H1 (cell line): ENCODE results near the gene CDH12. TPM values are rescaled to one million over a fixed set of nuclear protein-coding genes. Genes with fewer than 3 reads are reported as not detected.

Source experiments
- ATF2 ChIP-seq: IDR thresholded peaks from 2 replicates; pipeline ENCODE4 v1.6.1; 2012; ENCODE audit warnings: low read length, inconsistent platforms
- CHD1 ChIP-seq: IDR thresholded peaks from 2 replicates; pipeline ENCODE4 v1.6.1; 2012; ENCODE audit warnings: low read depth, low read length, improper control_type of control experiment
- EGR1 ChIP-seq: IDR thresholded peaks from 2 replicates; pipeline ENCODE4 v1.6.1; 2011; ENCODE audit warnings: low read depth, low read length, borderline replicate concordance
- HDAC6 ChIP-seq: IDR thresholded peaks from one replicate; pipeline ENCODE4 v1.7.1; 2012; ENCODE audit warnings: low read depth, mild to moderate bottlenecking, inconsistent platforms, low read length, moderate library complexity
- MAFK ChIP-seq: IDR thresholded peaks from 2 replicates; pipeline ENCODE4 v1.6.1; 2012; ENCODE audit warnings: low read depth, mild to moderate bottlenecking, improper control_type of control experiment, low read length
- RAD21 ChIP-seq, 2 experiments: IDR thresholded peaks in 1 of 2; conservative IDR thresholded peaks in 1 of 2; 2 replicates each; pipeline ENCODE4 v1.6.1; 2011; ENCODE audit warnings: low read depth in 2 of 2, low read length in 2 of 2, improper control_type of control experiment in 1 of 2, inconsistent platforms in 1 of 2, mild to moderate bottlenecking in 1 of 2, moderate library complexity in 1 of 2
- RXRA ChIP-seq: IDR thresholded peaks from 2 replicates; pipeline ENCODE4 v1.6.1; 2011; ENCODE audit warnings: low read depth, mild to moderate bottlenecking, low read length, moderate library complexity; ENCODE audit not compliant: insufficient read depth
- SIN3A ChIP-seq, 2 experiments: IDR thresholded peaks in 1 of 2; conservative IDR thresholded peaks in 1 of 2; 2 replicates each; pipeline ENCODE4 v1.6.1; 2011 to 2012; ENCODE audit warnings: low read length in 2 of 2, improper control_type of control experiment in 1 of 2, low read depth in 1 of 2, mild to moderate bottlenecking in 1 of 2
- SRF ChIP-seq: IDR thresholded peaks from 2 replicates; pipeline ENCODE4 v1.6.1; 2011; ENCODE audit warnings: mild to moderate bottlenecking, low read depth, low read length, moderate library complexity
- polyA plus RNA-seq, 7 experiments: library from polyadenylated mRNA; depleted of rRNA in 3 of 7; stranded (reverse) in 5 of 7; unstranded in 2 of 7; fragments of >200 nt in 5 of 7; fragments of 200-250 nt in 2 of 7; gene quantifications; 1 replicate in 5 of 7; 2 replicates in 1 of 7; 4 replicates in 1 of 7; pipeline versions ENCODE4 v1.2.1 to v1.2.3, GENCODE V29; 2011 to 2013; ENCODE audit warnings: missing spikeins in 2 of 7, mixed read lengths in 2 of 7
- total RNA-seq: library from RNA; stranded (reverse); fragmentation: NEBNext Ultra II Directional; extraction: Animal tissue kit (Norgen Biotek cat#: 25700); gene quantifications from 2 replicates; pipeline ENCODE4 v1.2.1, GENCODE V29; 2021
- TF ChIP-seq, protein P1 (sequence below): fragments of 300-600 bp; sonication (generic); IDR thresholded peaks from 2 replicates; pipeline ENCODE4 v1.7.1; 2012; ENCODE audit warnings: low read length, moderate library complexity, mild to moderate bottlenecking, inconsistent platforms; ENCODE audit not compliant: insufficient replicate concordance

The CDH12 gene
- total and polyA plus RNA-seq, 2 of the 8 experiments (the other 6 are each of a cell fraction or from before 2014, with no cell fraction given) = 0.03 TPM; not detected in 1

GRCh38 chr5:21773456-21773855 is 1079.7 kb downstream of the CDH12 start (continued):
- TF ChIP-seq, protein P1, sequence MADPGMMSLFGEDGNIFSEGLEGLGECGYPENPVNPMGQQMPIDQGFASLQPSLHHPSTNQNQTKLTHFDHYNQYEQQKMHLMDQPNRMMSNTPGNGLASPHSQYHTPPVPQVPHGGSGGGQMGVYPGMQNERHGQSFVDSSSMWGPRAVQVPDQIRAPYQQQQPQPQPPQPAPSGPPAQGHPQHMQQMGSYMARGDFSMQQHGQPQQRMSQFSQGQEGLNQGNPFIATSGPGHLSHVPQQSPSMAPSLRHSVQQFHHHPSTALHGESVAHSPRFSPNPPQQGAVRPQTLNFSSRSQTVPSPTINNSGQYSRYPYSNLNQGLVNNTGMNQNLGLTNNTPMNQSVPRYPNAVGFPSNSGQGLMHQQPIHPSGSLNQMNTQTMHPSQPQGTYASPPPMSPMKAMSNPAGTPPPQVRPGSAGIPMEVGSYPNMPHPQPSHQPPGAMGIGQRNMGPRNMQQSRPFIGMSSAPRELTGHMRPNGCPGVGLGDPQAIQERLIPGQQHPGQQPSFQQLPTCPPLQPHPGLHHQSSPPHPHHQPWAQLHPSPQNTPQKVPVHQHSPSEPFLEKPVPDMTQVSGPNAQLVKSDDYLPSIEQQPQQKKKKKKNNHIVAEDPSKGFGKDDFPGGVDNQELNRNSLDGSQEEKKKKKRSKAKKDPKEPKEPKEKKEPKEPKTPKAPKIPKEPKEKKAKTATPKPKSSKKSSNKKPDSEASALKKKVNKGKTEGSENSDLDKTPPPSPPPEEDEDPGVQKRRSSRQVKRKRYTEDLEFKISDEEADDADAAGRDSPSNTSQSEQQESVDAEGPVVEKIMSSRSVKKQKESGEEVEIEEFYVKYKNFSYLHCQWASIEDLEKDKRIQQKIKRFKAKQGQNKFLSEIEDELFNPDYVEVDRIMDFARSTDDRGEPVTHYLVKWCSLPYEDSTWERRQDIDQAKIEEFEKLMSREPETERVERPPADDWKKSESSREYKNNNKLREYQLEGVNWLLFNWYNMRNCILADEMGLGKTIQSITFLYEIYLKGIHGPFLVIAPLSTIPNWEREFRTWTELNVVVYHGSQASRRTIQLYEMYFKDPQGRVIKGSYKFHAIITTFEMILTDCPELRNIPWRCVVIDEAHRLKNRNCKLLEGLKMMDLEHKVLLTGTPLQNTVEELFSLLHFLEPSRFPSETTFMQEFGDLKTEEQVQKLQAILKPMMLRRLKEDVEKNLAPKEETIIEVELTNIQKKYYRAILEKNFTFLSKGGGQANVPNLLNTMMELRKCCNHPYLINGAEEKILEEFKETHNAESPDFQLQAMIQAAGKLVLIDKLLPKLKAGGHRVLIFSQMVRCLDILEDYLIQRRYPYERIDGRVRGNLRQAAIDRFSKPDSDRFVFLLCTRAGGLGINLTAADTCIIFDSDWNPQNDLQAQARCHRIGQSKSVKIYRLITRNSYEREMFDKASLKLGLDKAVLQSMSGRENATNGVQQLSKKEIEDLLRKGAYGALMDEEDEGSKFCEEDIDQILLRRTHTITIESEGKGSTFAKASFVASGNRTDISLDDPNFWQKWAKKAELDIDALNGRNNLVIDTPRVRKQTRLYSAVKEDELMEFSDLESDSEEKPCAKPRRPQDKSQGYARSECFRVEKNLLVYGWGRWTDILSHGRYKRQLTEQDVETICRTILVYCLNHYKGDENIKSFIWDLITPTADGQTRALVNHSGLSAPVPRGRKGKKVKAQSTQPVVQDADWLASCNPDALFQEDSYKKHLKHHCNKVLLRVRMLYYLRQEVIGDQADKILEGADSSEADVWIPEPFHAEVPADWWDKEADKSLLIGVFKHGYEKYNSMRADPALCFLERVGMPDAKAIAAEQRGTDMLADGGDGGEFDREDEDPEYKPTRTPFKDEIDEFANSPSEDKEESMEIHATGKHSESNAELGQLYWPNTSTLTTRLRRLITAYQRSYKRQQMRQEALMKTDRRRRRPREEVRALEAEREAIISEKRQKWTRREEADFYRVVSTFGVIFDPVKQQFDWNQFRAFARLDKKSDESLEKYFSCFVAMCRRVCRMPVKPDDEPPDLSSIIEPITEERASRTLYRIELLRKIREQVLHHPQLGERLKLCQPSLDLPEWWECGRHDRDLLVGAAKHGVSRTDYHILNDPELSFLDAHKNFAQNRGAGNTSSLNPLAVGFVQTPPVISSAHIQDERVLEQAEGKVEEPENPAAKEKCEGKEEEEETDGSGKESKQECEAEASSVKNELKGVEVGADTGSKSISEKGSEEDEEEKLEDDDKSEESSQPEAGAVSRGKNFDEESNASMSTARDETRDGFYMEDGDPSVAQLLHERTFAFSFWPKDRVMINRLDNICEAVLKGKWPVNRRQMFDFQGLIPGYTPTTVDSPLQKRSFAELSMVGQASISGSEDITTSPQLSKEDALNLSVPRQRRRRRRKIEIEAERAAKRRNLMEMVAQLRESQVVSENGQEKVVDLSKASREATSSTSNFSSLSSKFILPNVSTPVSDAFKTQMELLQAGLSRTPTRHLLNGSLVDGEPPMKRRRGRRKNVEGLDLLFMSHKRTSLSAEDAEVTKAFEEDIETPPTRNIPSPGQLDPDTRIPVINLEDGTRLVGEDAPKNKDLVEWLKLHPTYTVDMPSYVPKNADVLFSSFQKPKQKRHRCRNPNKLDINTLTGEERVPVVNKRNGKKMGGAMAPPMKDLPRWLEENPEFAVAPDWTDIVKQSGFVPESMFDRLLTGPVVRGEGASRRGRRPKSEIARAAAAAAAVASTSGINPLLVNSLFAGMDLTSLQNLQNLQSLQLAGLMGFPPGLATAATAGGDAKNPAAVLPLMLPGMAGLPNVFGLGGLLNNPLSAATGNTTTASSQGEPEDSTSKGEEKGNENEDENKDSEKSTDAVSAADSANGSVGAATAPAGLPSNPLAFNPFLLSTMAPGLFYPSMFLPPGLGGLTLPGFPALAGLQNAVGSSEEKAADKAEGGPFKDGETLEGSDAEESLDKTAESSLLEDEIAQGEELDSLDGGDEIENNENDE = no peak
- TF ChIP-seq SIN3A (conservative IDR thresholded peaks at IDR 0.05 in 1 of 2, IDR thresholded peaks at IDR 0.05 in 1 of 2; ENCODE audit: low read depth in 1 of 2, low read length in 2 of 2) (no peak), RXRA (no peak), SRF (no peak), EGR1 (no peak), ATF2 (no peak), CHD1 (no peak), RAD21 (IDR thresholded peaks at IDR 0.05 in 1 of 2, conservative IDR thresholded peaks at IDR 0.05 in 1 of 2; ENCODE audit: low read depth in 2 of 2, low read length in 2 of 2) (no peak), HDAC6 (no peak), MAFK (no peak)
